CD4-positive, alpha-beta T cell (primary cell): ENCODE measurements around the gene GRK5. TPM values are rescaled to one million over a fixed set of nuclear protein-coding genes. Genes with fewer than 3 reads are reported as not detected.

ENCODE experiments used
- ATAC-seq: fragments of 200-7000 bp; cut with Tn5 transposase; one replicate; pipeline ENCODE4 v1.10.0; 2022; ENCODE audit warnings: mild to moderate bottlenecking; ENCODE audit not compliant: poor library complexity
- CTCF ChIA-PET: fragments of 350-600 bp; sonication (Branson Sonifier 250); formaldehyde crosslinking; loops from one replicate; lab custom pipeline; 2021; ENCODE audit warnings: antibody characterized with exemption, inconsistent platforms; lab: Charles Lee
- POLR2A ChIA-PET: fragments of 350-600 bp; sonication (Branson Sonifier 250); formaldehyde crosslinking; loops from one replicate; lab custom pipeline; 2021; ENCODE audit warnings: antibody characterized with exemption, inconsistent platforms; lab: Charles Lee
- DNase-seq, 14 experiments: peaks; one replicate each; pipeline ENCODE4 v3.0.0-alpha.2; 2013 to 2020; ENCODE audit warnings: mixed read lengths in 2 of 14
- H3K27ac ChIP-seq, 2 donors: one replicate each; pipeline versions ENCODE4 v1.5.1 to v1.7.0; 2013; ENCODE audit warnings: low read length in 2 of 2, low read depth in 1 of 2, mild to moderate bottlenecking in 1 of 2
- H3K27me3 ChIP-seq, 2 experiments: 1 replicate in 1 of 2; 2 replicates in 1 of 2; pipeline versions ENCODE4 v1.6.1 to v1.7.0; 2013; ENCODE audit warnings: low read length in 2 of 2, control low read depth in 1 of 2, mild to moderate bottlenecking in 1 of 2, moderate library complexity in 1 of 2; ENCODE audit not compliant: insufficient read depth in 2 of 2, control insufficient read depth in 1 of 2
- H3K36me3 ChIP-seq: one replicate; pipeline ENCODE4 v1.6.1; 2013; ENCODE audit warnings: low read length, control low read depth; ENCODE audit not compliant: insufficient read depth
- H3K4me1 ChIP-seq: one replicate; pipeline ENCODE4 v1.6.1; 2013; ENCODE audit warnings: low read length, control low read depth; ENCODE audit not compliant: insufficient read depth
- H3K4me3 ChIP-seq: one replicate; pipeline ENCODE4 v1.5.1; 2013; ENCODE audit warnings: mild to moderate bottlenecking, low read length, moderate library complexity
- H3K9me3 ChIP-seq, 2 experiments: 1 replicate in 1 of 2; 2 replicates in 1 of 2; pipeline versions ENCODE4 v1.6.1 to v1.7.0; 2013; ENCODE audit warnings: low read length in 2 of 2, mild to moderate bottlenecking in 2 of 2, control low read depth in 1 of 2, moderate library complexity in 1 of 2; ENCODE audit not compliant: control insufficient read depth in 1 of 2, insufficient read depth in 1 of 2
- H3K27ac Mint-ChIP-seq: one replicate; pipeline ENCODE4 v1.8.0; 2020; ENCODE audit warnings: mixed read lengths
- H3K27me3 Mint-ChIP-seq: one replicate; pipeline ENCODE4 v1.8.0; 2021; ENCODE audit warnings: mixed read lengths
- H3K36me3 Mint-ChIP-seq: one replicate; pipeline ENCODE4 v1.8.0; 2021; ENCODE audit warnings: low read depth, mixed read lengths
- H3K4me1 Mint-ChIP-seq: one replicate; pipeline ENCODE4 v1.8.0; 2021; ENCODE audit warnings: low read depth, mixed read lengths
- H3K4me3 Mint-ChIP-seq: one replicate; pipeline ENCODE4 v1.8.0; 2020; ENCODE audit warnings: mild to moderate bottlenecking, mixed read lengths
- H3K9me3 Mint-ChIP-seq: one replicate; pipeline ENCODE4 v1.8.0; 2020; ENCODE audit warnings: mixed read lengths
- intact Hi-C, 2 experiments: fragments of 100-400 bp; cut with DNase I in 1 of 2; cut with micrococcal nuclease in 1 of 2; formaldehyde crosslinking; loops; one replicate each; pipeline versions ENCODE4 v1.15.1 to v1.9.0; 2023 to 2025; cut with DNase I, micrococcal nuclease
- total RNA-seq, 174 experiments: library from RNA in 2 of 174; stranded (reverse) in 2 of 174; gene quantifications; one replicate each; pipeline ENCODE4 v1.2.3 and lab custom pipeline; 2021 to 2026
- TF ChIP-seq, protein P1 (sequence below): fragments of 200-600 bp; IDR thresholded peaks from one replicate; pipeline ENCODE4 v1.8.0; 2022; ENCODE audit warnings: antibody characterized with exemption, mild to moderate bottlenecking

The GRK5 gene
- total RNA-seq, 2 experiments from 2014 or later: 19.2 to 20.8 TPM

DNA sequence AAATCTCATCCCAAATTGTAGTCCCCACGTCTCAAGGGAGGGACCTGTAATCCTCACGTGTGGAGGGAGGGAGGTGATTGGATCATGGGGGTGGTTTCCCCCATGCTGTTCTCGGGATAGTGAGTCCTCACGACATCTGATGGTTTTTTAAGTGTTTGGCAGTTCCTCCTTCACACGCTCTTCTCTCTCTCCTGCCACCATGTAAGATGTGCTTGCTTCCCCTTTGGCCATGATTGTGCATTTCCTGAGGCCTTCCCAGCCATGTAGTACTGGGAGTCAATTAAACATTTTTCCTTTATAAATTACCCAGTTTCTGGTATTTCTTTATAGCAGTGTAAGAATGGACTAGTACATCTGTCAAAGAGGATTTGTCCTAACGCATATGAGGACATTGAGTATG lies 275.6 kb downstream of the GRK5 start:
- H3K9me3 Mint-ChIP-seq: no peaks in the 10 kb centered on the region
- Histone ChIP-seq H3K27ac (no peak overlapping the region), H3K9me3 (no peaks in the 10 kb centered on the region), H3K27me3 (no peaks in the 10 kb centered on the region), H3K36me3 (no peaks in the 10 kb centered on the region), H3K4me1 (peaks cover 18% of the 10 kb centered on the region), H3K4me3 (no peak overlapping the region)
- H3K36me3 Mint-ChIP-seq: no peaks in the 10 kb centered on the region
- ChIA-PET POLR2A (no interaction called here), CTCF (no interaction called here)
- no peak overlapping the region for H3K27ac Mint-ChIP-seq
- H3K27me3 Mint-ChIP-seq: no peaks in the 10 kb centered on the region
- TF ChIP-seq, protein P1, sequence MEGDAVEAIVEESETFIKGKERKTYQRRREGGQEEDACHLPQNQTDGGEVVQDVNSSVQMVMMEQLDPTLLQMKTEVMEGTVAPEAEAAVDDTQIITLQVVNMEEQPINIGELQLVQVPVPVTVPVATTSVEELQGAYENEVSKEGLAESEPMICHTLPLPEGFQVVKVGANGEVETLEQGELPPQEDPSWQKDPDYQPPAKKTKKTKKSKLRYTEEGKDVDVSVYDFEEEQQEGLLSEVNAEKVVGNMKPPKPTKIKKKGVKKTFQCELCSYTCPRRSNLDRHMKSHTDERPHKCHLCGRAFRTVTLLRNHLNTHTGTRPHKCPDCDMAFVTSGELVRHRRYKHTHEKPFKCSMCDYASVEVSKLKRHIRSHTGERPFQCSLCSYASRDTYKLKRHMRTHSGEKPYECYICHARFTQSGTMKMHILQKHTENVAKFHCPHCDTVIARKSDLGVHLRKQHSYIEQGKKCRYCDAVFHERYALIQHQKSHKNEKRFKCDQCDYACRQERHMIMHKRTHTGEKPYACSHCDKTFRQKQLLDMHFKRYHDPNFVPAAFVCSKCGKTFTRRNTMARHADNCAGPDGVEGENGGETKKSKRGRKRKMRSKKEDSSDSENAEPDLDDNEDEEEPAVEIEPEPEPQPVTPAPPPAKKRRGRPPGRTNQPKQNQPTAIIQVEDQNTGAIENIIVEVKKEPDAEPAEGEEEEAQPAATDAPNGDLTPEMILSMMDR: no peak
- no peak for DNase-seq
- H3K4me3 Mint-ChIP-seq: no peak overlapping the region
- ATAC-seq: no peak
- intact Hi-C loops: no loop called here
- peaks cover 23% of the 10 kb centered on the region for H3K4me1 Mint-ChIP-seq

DNA sequence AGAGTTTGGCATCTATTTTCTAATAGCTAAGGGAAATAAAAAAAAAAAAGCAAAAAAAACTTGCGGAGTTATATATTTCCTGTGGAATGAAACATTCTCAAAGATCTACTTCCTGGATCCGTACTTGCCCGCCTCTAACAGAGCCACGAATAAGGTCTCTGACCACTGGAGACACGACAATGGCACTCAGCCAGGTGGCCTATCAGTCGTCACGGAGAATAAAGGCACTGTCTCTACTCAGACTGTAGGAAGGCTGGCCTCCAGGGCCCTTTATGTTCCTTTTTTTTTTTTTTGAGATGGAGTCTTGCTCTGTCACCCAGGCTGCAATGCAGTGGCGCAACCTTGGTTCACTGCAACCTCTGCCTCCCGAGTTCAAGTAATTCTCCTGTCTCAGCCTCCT lies 276.5 kb downstream of the GRK5 start:
- intact Hi-C loops: no loop called here
- no peaks in the 10 kb centered on the region for H3K9me3 ChIP-seq
- no peaks in the 10 kb centered on the region for H3K27me3 ChIP-seq
- Mint-ChIP-seq H3K27ac (no peak overlapping the region), H3K9me3 (no peaks in the 10 kb centered on the region), H3K4me1 (peaks cover 18% of the 10 kb centered on the region), H3K36me3 (no peaks in the 10 kb centered on the region), H3K27me3 (no peaks in the 10 kb centered on the region), H3K4me3 (no peak overlapping the region)
- H3K36me3 ChIP-seq: no peaks in the 10 kb centered on the region
- ATAC-seq (no peak), DNase-seq (no peak)
- ChIA-PET CTCF (no interaction called here), POLR2A (no interaction called here)
- peaks cover 12% of the 10 kb centered on the region for H3K4me1 ChIP-seq
- no peak overlapping the region for H3K27ac ChIP-seq
- H3K4me3 ChIP-seq: no peak overlapping the region
- TF ChIP-seq, protein P1: no peak

DNA sequence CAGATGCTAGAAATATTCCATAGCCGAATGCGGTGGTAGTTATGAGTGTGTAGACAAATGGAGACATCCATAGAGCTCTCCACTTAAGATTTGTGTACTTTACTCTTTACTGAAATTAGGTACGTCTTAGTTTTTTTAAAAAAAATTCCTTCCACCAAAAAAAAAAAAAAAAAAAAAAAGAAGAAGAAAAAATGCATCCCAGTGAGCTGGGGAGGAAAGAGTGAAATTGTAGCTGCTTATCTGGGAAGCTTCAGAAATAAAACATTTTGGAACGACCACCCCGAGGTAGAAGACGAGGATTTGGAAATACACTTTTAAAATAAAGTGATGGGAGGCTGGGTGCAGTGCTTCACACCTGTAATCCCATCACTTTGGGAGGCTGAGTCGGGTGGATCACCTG lies 281.3 kb downstream of the GRK5 start:
- Histone ChIP-seq H3K36me3 (no peaks in the 10 kb centered on the region), H3K27me3 (no peaks in the 10 kb centered on the region), H3K27ac (peak overlapping the region; percentile 70 to 85), H3K9me3 (no peaks in the 10 kb centered on the region), H3K4me1 (peaks cover 35% of the 10 kb centered on the region), H3K4me3 (no peak overlapping the region)
- Mint-ChIP-seq H3K9me3 (no peaks in the 10 kb centered on the region), H3K4me1 (peaks cover 44% of the 10 kb centered on the region), H3K27ac (peak overlapping the region; percentile 91), H3K4me3 (no peak overlapping the region), H3K27me3 (no peaks in the 10 kb centered on the region), H3K36me3 (no peaks in the 10 kb centered on the region)
- no peak for ATAC-seq
- ChIA-PET CTCF (interaction anchor here (1.9 to 2.4 kb wide), 2 partner anchors 43 to 54 kb away, joined by 8 to 10 read pairs; no protein-coding TSS in a partner anchor), POLR2A (interaction anchor here (0.7 to 2.4 kb wide), 4 partner anchors 10 to 216 kb away, joined by 3 to 20 read pairs (median 12); partner anchors contain the start of gene RGS10)
- TF ChIP-seq, protein P1: no peak
- intact Hi-C loops: loop anchor here (2.0 kb wide), 2 partner anchors 28 to 44 kb away; no protein-coding TSS in a partner anchor
- no peak for DNase-seq
